Chondrocyte (in vitro differentiated cells): ENCODE data around the gene VAC14. TPM values are rescaled to one million over a fixed set of nuclear protein-coding genes. Genes with fewer than 3 reads are reported as not detected.
A peak's percentile ranks its signal among the peaks of the same experiment; 100 is the strongest.

ENCODE experiments used
- DNase-seq: peaks from one replicate; pipeline ENCODE4 v3.0.0; 2021; ENCODE audit warnings: mixed read lengths, low spot score
- H3K27ac Mint-ChIP-seq: one replicate; pipeline ENCODE4 v1.8.0; 2021; ENCODE audit warnings: mild to moderate bottlenecking, moderate library complexity, mixed read lengths; ENCODE audit not compliant: unreplicated experiment
- H3K27me3 Mint-ChIP-seq: 2 replicates; pipeline ENCODE4 v1.8.0; 2021; ENCODE audit warnings: low read depth, mixed read lengths
- H3K36me3 Mint-ChIP-seq: 2 replicates; pipeline ENCODE4 v1.8.0; 2021; ENCODE audit warnings: low read depth, mixed read lengths
- H3K4me1 Mint-ChIP-seq: 2 replicates; pipeline ENCODE4 v1.8.0; 2021; ENCODE audit warnings: low read depth, mild to moderate bottlenecking, mixed read lengths
- H3K4me3 Mint-ChIP-seq: one replicate; pipeline ENCODE4 v1.8.0; 2021; ENCODE audit warnings: mild to moderate bottlenecking, moderate library complexity, mixed read lengths; ENCODE audit not compliant: unreplicated experiment
- H3K9me3 Mint-ChIP-seq: 2 replicates; pipeline ENCODE4 v1.8.0; 2021; ENCODE audit warnings: low read depth, mixed read lengths
- CTCF ChIP-seq: fragments of 200-600 bp; sonication (generic); IDR thresholded peaks from 2 replicates; pipeline ENCODE4 v1.5.0; 2021; ENCODE audit warnings: antibody characterized with exemption, mild to moderate bottlenecking, moderate library complexity
- total RNA-seq: library from RNA; stranded (reverse); gene quantifications from 3 replicates; pipeline ENCODE4 v1.2.1, GENCODE V29; 2021

Gene VAC14
- total RNA-seq, 1 donor from 2014 or later: 37.9 TPM

GRCh38 chr16:70651524-70651923 lies 149.4 kb downstream of the VAC14 start:
- Mint-ChIP-seq H3K4me3 (no peak overlapping the region), H3K4me1 (peaks cover 63% of the 10 kb centered on the region), H3K27me3 (no peaks in the 10 kb centered on the region), H3K9me3 (no peaks in the 10 kb centered on the region), H3K27ac (peak overlapping the region; percentile 30), H3K36me3 (peaks cover 1% of the 10 kb centered on the region)
- no peak for DNase-seq
- no peak for TF ChIP-seq CTCF

GRCh38 chr16:70650216-70650615 lies 150.7 kb downstream of the VAC14 start:
- Mint-ChIP-seq H3K4me3 (no peak overlapping the region), H3K36me3 (peaks cover 1% of the 10 kb centered on the region), H3K27me3 (no peaks in the 10 kb centered on the region), H3K9me3 (no peaks in the 10 kb centered on the region), H3K4me1 (peaks cover 68% of the 10 kb centered on the region), H3K27ac (no peak overlapping the region)
- TF ChIP-seq CTCF: no peak
- DNase-seq: no peak

DNA sequence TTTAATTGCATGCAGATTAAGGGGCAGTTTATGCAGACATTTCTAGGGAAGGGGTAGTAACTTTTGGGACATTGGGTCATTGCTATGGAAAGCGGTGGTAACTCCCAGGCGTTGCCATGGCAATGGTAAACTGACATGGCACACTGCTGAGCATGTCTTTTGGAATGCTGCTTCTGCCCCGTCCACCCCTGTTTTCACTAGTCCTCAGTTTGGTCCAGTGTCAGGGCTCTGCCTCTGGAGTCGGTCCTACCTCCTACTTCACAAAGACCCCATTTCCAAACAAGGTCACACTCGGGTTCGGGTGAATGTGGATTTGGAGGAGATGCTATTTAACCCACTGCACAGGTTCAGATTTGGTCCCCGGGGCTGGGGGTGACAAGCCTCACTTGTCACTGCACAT lies 151.7 kb downstream of the VAC14 start:
- no peak for DNase-seq
- H3K27ac Mint-ChIP-seq: peak overlapping the region; percentile 95
- TF ChIP-seq CTCF: no peak
- peaks cover 66% of the 10 kb centered on the region for H3K4me1 Mint-ChIP-seq
- H3K36me3 Mint-ChIP-seq: no peaks in the 10 kb centered on the region
- H3K27me3 Mint-ChIP-seq: no peaks in the 10 kb centered on the region
- H3K4me3 Mint-ChIP-seq: no peak overlapping the region
- H3K9me3 Mint-ChIP-seq: no peaks in the 10 kb centered on the region

GRCh38 chr16:70648606-70649005 lies 152.4 kb downstream of the VAC14 start:
- TF ChIP-seq CTCF: no peak
- DNase-seq: no peak
- Mint-ChIP-seq H3K27me3 (no peaks in the 10 kb centered on the region), H3K36me3 (no peaks in the 10 kb centered on the region), H3K27ac (peak overlapping the region; percentile 95), H3K4me1 (peaks cover 59% of the 10 kb centered on the region), H3K9me3 (no peaks in the 10 kb centered on the region), H3K4me3 (no peak overlapping the region)

- H3K27ac Mint-ChIP-seq: peak overlapping the region; percentile 95
- peaks cover 54% of the 10 kb centered on the region for H3K4me1 Mint-ChIP-seq
These were observed 153.3 kb downstream of the VAC14 start for GRCh38 chr16:70647441-70648359.

More at GRCh38 chr16:70647441-70648359, 153.3 kb downstream of the VAC14 start:
- H3K4me3 Mint-ChIP-seq: peak overlapping the region; percentile 45
- TF ChIP-seq CTCF: no peak
- H3K36me3 Mint-ChIP-seq: no peaks in the 10 kb centered on the region
- DNase-seq: no peak
- no peaks in the 10 kb centered on the region for H3K9me3 Mint-ChIP-seq
- no peaks in the 10 kb centered on the region for H3K27me3 Mint-ChIP-seq
